Measurements from ENCODE around the gene RAVER2.

Gene RAVER2

GRCh38 chr1:64856553-64856952 lies 111.7 kb downstream of the RAVER2 start:
- ChIA-PET POLR2A (ENCODE audit: low non-redundant PET) (no interaction called here), CTCF (no interaction called here)
- H3K27ac ChIP-seq: no peak overlapping the region
- no peak for TF ChIP-seq CTCF (conservative IDR thresholded peaks at IDR 0.05; ENCODE audit: low read depth)
- DNase-seq (ENCODE audit: low spot score): no peak

- CTCF ChIA-PET: no interaction called here
- TF ChIP-seq CTCF (conservative IDR thresholded peaks at IDR 0.05; ENCODE audit: low read depth): no peak
- POLR2A ChIA-PET (ENCODE audit: low non-redundant PET): no interaction called here
- no peak for DNase-seq (ENCODE audit: low spot score)
- no peak overlapping the region for H3K27ac ChIP-seq
Observed at GRCh38 chr1:64857347-64857746, 112.5 kb downstream of the RAVER2 start.

GRCh38 chr1:64861611-64862010 lies 116.7 kb downstream of the RAVER2 start:
- DNase-seq (ENCODE audit: low spot score): no peak
- ChIA-PET POLR2A (ENCODE audit: low non-redundant PET) (no interaction called here), CTCF (no interaction called here)
- no peak for TF ChIP-seq CTCF (conservative IDR thresholded peaks at IDR 0.05; ENCODE audit: low read depth)
- H3K27ac ChIP-seq: no peak overlapping the region

GRCh38 chr1:64864018-64864940 lies 119.4 kb downstream of the RAVER2 start:
- CTCF ChIA-PET: interaction anchor here (0.6 kb wide), 1 partner anchor 278 kb away, joined by 4 read pairs; no protein-coding TSS in a partner anchor

GRCh38 chr1:64865105-64865757 lies 120.4 kb downstream of the RAVER2 start:
- ChIA-PET POLR2A (ENCODE audit: low non-redundant PET) (no interaction called here), CTCF (no interaction called here)
- H3K27ac ChIP-seq: no peak overlapping the region

More at GRCh38 chr1:64864018-64864940, 119.4 kb downstream of the RAVER2 start:
- POLR2A ChIA-PET (ENCODE audit: low non-redundant PET): no interaction called here
- no peak for DNase-seq (ENCODE audit: low spot score)
- H3K27ac ChIP-seq: no peak overlapping the region
- no peak for TF ChIP-seq CTCF (conservative IDR thresholded peaks at IDR 0.05; ENCODE audit: low read depth)

GRCh38 chr1:64866689-64867088 lies 121.8 kb downstream of the RAVER2 start:
- CTCF ChIA-PET: no interaction called here
- POLR2A ChIA-PET (ENCODE audit: low non-redundant PET): no interaction called here
- DNase-seq (ENCODE audit: low spot score): no peak
- H3K27ac ChIP-seq: no peak overlapping the region
- no peak for TF ChIP-seq CTCF (conservative IDR thresholded peaks at IDR 0.05; ENCODE audit: low read depth)

More at GRCh38 chr1:64865105-64865757, 120.4 kb downstream of the RAVER2 start:
- no peak for TF ChIP-seq CTCF (conservative IDR thresholded peaks at IDR 0.05; ENCODE audit: low read depth)
- DNase-seq (ENCODE audit: low spot score): no peak
